PFSK-1 (cell line): ENCODE results near the gene C2orf49.

Experiments
- FOXP2 ChIP-seq: optimal IDR thresholded peaks from 2 replicates; pipeline ENCODE3; 2011; ENCODE audit warnings: borderline replicate concordance, control low read depth, inconsistent platforms; ENCODE audit not compliant: insufficient read depth; ENCODE audit errors: extremely low read length, extremely low read depth
- POLR2AphosphoS5 ChIP-seq: IDR thresholded peaks from 2 replicates; pipeline ENCODE4 v1.6.1; 2012; ENCODE audit warnings: low read depth, mild to moderate bottlenecking, control low read depth, low read length, moderate library complexity
- REST ChIP-seq, 2 experiments: IDR thresholded peaks; 2 replicates each; pipeline versions ENCODE4 v1.6.1 to v1.8.0; 2011 to 2012; ENCODE audit warnings: low read depth in 2 of 2, low read length in 2 of 2, control low read depth in 1 of 2, inconsistent platforms in 1 of 2, mild to moderate bottlenecking in 1 of 2, moderate library complexity in 1 of 2; ENCODE audit not compliant: insufficient read depth in 1 of 2
- SIN3A ChIP-seq: IDR thresholded peaks from 2 replicates; pipeline ENCODE4 v1.6.1; 2012; ENCODE audit warnings: mild to moderate bottlenecking, low read length, moderate library complexity, borderline replicate concordance; ENCODE audit not compliant: insufficient read depth
- TAF1 ChIP-seq: IDR thresholded peaks from 2 replicates; pipeline ENCODE4 v1.6.1; 2012; ENCODE audit warnings: low read length, control low read depth, borderline replicate concordance; ENCODE audit not compliant: insufficient read depth

Gene C2orf49

GRCh38 chr2:105291981-105292380, 45.4 kb upstream of the C2orf49 start:
- TF ChIP-seq TAF1, result no peak
- no peak for TF ChIP-seq FOXP2
- TF ChIP-seq POLR2AphosphoS5, result no peak
- TF ChIP-seq SIN3A, result no peak
- no peak for TF ChIP-seq REST (IDR thresholded peaks at IDR 0.05; ENCODE audit: insufficient read depth in 1 of 2, low read depth in 2 of 2, low read length in 2 of 2)

GRCh38 chr2:105294046-105294445, 43.3 kb upstream of the C2orf49 start:
- no peak for TF ChIP-seq TAF1
- TF ChIP-seq REST (IDR thresholded peaks at IDR 0.05; ENCODE audit: insufficient read depth in 1 of 2, low read depth in 2 of 2, low read length in 2 of 2), result no peak
- no peak for TF ChIP-seq POLR2AphosphoS5

- TF ChIP-seq REST (IDR thresholded peaks at IDR 0.05; ENCODE audit: insufficient read depth in 1 of 2, low read depth in 2 of 2, low read length in 2 of 2) (no peak), SIN3A (no peak), POLR2AphosphoS5 (no peak)
Observed at GRCh38 chr2:105294844-105295481, 42.4 kb upstream of the C2orf49 start.

- no peak for TF ChIP-seq TAF1
- no peak for TF ChIP-seq SIN3A
- TF ChIP-seq REST (IDR thresholded peaks at IDR 0.05; ENCODE audit: insufficient read depth in 1 of 2, low read depth in 2 of 2, low read length in 2 of 2), result no peak
- TF ChIP-seq FOXP2, result no peak
- no peak for TF ChIP-seq POLR2AphosphoS5
Observed at GRCh38 chr2:105296017-105296611, 41.2 kb upstream of the C2orf49 start.

GRCh38 chr2:105297216-105297615, 40.1 kb upstream of the C2orf49 start:
- no peak for TF ChIP-seq TAF1
- TF ChIP-seq POLR2AphosphoS5, result no peak
- TF ChIP-seq FOXP2, result no peak
- no peak for TF ChIP-seq SIN3A
- no peak for TF ChIP-seq REST (IDR thresholded peaks at IDR 0.05; ENCODE audit: insufficient read depth in 1 of 2, low read depth in 2 of 2, low read length in 2 of 2)
